ENCODE results near the gene SLC6A18.

SLC6A18 gene

GRCh38 chr5:1277331-1277730, 52.1 kb downstream of the SLC6A18 start:
- no peak for TF ChIP-seq CTCF (IDR thresholded peaks at IDR 0.05; ENCODE audit: control insufficient read depth, insufficient read depth, low read depth, low read length, missing control alignments)
- no peak overlapping the region for H3K4me3 ChIP-seq (ENCODE audit: control insufficient read depth, low read depth, low read length)
- DNase-seq (ENCODE audit: low read depth) = no peak

GRCh38 chr5:1277781-1278180, 52.6 kb downstream of the SLC6A18 start:
- no peak overlapping the region for H3K4me3 ChIP-seq (ENCODE audit: control insufficient read depth, low read depth, low read length)
- TF ChIP-seq CTCF (IDR thresholded peaks at IDR 0.05; ENCODE audit: control insufficient read depth, insufficient read depth, low read depth, low read length, missing control alignments) = no peak
- no peak for DNase-seq (ENCODE audit: low read depth)

GRCh38 chr5:1278216-1278615, 53.0 kb downstream of the SLC6A18 start:
- DNase-seq (ENCODE audit: low read depth) = no peak
- no peak overlapping the region for H3K4me3 ChIP-seq (ENCODE audit: control insufficient read depth, low read depth, low read length)
- TF ChIP-seq CTCF (IDR thresholded peaks at IDR 0.05; ENCODE audit: control insufficient read depth, insufficient read depth, low read depth, low read length, missing control alignments) = no peak

- H3K4me3 ChIP-seq (ENCODE audit: control insufficient read depth, low read depth, low read length) = no peak overlapping the region
- TF ChIP-seq CTCF (IDR thresholded peaks at IDR 0.05; ENCODE audit: control insufficient read depth, insufficient read depth, low read depth, low read length, missing control alignments) = no peak
- no peak for DNase-seq (ENCODE audit: low read depth)
These were observed 53.7 kb downstream of the SLC6A18 start for GRCh38 chr5:1278656-1279442.

GRCh38 chr5:1279443-1280151, 54.4 kb downstream of the SLC6A18 start:
- TF ChIP-seq CTCF (IDR thresholded peaks at IDR 0.05; ENCODE audit: control insufficient read depth, insufficient read depth, low read depth, low read length, missing control alignments) = no peak
- no peak for DNase-seq (ENCODE audit: low read depth)
- H3K4me3 ChIP-seq (ENCODE audit: control insufficient read depth, low read depth, low read length) = no peak overlapping the region

- no peak overlapping the region for H3K4me3 ChIP-seq (ENCODE audit: control insufficient read depth, low read depth, low read length)
- no peak for TF ChIP-seq CTCF (IDR thresholded peaks at IDR 0.05; ENCODE audit: control insufficient read depth, insufficient read depth, low read depth, low read length, missing control alignments)
- no peak for DNase-seq (ENCODE audit: low read depth)
These were observed 55.2 kb downstream of the SLC6A18 start for GRCh38 chr5:1280177-1281037.
